Neutrophil (primary cell): ENCODE measurements around the gene PDE4A.
"Not testable (repeated sequence)": the region's sequence is repeated elsewhere in the genome, so short reads cannot be mapped to it uniquely, and the experiment has no call there.

Experiments used
- H3K27ac ChIP-seq: fragments of 200-600 bp; sonication (generic); 2 replicates; pipeline ENCODE4 v1.5.1; 2016; ENCODE audit warnings: mild to moderate bottlenecking, moderate library complexity
- H3K27me3 ChIP-seq: fragments of 200-600 bp; sonication (generic); 2 replicates; pipeline ENCODE4 v1.6.0; 2016; ENCODE audit warnings: mild to moderate bottlenecking
- H3K36me3 ChIP-seq: fragments of 200-600 bp; sonication (generic); 2 replicates; pipeline ENCODE4 v1.5.1; 2017
- H3K4me1 ChIP-seq, 2 experiments: fragments of 200-600 bp in 1 of 2; sonication (generic) in 1 of 2; 1 replicate in 1 of 2; 2 replicates in 1 of 2; pipeline versions ENCODE4 v1.5.1 to v1.6.1; 2013 to 2016; ENCODE audit warnings: low read depth in 1 of 2, low read length in 1 of 2, mild to moderate bottlenecking in 1 of 2, moderate library complexity in 1 of 2; ENCODE audit not compliant: control insufficient read depth in 1 of 2, insufficient read depth in 1 of 2
- H3K4me3 ChIP-seq, 2 experiments: fragments of 200-600 bp in 1 of 2; sonication (generic) in 1 of 2; 1 replicate in 1 of 2; 2 replicates in 1 of 2; pipeline ENCODE4 v1.5.1; 2013 to 2016; ENCODE audit warnings: low read depth in 1 of 2, low read length in 1 of 2, mild to moderate bottlenecking in 1 of 2, moderate library complexity in 1 of 2
- H3K9me3 ChIP-seq: fragments of 200-600 bp; sonication (generic); 2 replicates; pipeline ENCODE4 v1.5.1; 2016
- TF ChIP-seq, protein P1 (sequence below): fragments of 200-600 bp; sonication (generic); IDR thresholded peaks from 2 replicates; pipeline ENCODE4 v1.5.1; 2016; ENCODE audit warnings: antibody characterized with exemption

The PDE4A gene

DNA sequence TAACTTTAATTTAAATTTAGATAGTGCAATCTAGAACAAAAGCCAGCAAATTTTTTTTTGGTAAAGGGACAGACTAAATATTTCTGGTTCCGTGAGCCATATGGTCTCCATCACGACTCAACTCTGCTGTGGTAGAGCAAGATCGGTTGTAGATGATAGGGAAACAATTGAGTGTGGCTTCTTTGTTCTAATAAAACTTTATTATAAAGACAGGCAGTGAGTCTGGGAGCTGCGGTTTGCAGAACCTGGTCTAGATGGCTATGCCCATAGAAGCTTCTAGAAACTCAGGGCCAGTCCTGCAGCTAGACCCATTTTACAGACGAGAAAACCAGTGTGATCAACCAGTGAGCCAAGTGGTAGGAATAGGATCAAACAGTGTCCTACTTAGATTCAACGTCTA is 28.2 kb upstream of the PDE4A start:
- peaks cover 61% of the 10 kb centered on the region for H3K36me3 ChIP-seq

DNA sequence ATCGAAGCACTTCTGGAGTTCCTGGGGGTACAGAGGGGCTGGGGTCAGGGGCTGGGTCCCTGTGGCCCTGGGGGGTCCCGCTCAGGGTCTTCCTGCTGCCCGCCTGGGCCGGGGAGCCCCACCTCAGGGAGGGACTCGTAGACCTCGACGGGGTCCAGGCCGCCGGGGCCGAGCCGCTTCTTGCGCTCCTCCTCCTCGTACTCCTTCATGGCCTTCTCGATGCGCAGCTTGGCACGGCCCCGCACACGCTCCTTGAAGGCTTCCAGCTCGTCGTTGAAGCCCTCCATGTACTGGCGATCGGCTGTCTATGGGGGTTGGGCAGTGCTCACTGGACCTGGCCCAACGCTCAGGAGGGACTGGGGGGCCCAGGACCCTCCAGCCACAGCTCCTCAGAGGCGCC is 27.2 kb upstream of the PDE4A start:
- Histone ChIP-seq H3K4me3 (no peak overlapping the region), H3K27ac (no peak overlapping the region), H3K27me3 (no peaks in the 10 kb centered on the region), H3K36me3 (peaks cover 61% of the 10 kb centered on the region), H3K4me1 (peaks cover 0 to 6% of the 10 kb centered on the region in 2 experiments), H3K9me3 (no peaks in the 10 kb centered on the region)
- TF ChIP-seq, protein P1, sequence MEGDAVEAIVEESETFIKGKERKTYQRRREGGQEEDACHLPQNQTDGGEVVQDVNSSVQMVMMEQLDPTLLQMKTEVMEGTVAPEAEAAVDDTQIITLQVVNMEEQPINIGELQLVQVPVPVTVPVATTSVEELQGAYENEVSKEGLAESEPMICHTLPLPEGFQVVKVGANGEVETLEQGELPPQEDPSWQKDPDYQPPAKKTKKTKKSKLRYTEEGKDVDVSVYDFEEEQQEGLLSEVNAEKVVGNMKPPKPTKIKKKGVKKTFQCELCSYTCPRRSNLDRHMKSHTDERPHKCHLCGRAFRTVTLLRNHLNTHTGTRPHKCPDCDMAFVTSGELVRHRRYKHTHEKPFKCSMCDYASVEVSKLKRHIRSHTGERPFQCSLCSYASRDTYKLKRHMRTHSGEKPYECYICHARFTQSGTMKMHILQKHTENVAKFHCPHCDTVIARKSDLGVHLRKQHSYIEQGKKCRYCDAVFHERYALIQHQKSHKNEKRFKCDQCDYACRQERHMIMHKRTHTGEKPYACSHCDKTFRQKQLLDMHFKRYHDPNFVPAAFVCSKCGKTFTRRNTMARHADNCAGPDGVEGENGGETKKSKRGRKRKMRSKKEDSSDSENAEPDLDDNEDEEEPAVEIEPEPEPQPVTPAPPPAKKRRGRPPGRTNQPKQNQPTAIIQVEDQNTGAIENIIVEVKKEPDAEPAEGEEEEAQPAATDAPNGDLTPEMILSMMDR: no peak

More for the DNA sequence above, 28.2 kb upstream of the PDE4A start:
- Histone ChIP-seq H3K4me1 (peaks cover 0 to 6% of the 10 kb centered on the region in 2 experiments), H3K9me3 (no peaks in the 10 kb centered on the region), H3K4me3 (no peak overlapping the region), H3K27ac (no peak overlapping the region), H3K27me3 (no peaks in the 10 kb centered on the region)
- TF ChIP-seq, protein P1: no peak

DNA sequence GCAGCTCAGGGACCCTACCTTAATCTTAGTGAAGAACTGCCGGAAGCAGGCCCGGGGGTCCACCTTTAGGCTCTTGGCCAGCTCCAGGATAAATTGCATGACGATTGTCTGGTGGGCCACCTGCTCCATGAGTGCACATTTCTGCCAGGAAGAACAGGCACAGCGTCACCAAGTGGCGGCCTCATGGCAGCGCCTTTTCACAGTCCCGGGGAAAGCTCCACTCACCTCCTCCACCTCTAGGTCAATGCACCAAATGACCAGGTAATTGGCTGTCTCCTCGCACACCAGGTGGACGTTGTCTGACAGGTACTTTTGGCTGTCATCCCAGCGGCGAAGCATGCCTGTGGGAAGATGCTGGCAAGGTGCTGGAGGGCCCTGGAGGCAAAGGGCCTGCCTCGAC is 25.3 kb upstream of the PDE4A start:
- Histone ChIP-seq H3K4me1 (peaks cover 2% of the 10 kb centered on the region in 2 experiments), H3K27ac (no peak overlapping the region), H3K4me3 (no peak overlapping the region), H3K27me3 (no peaks in the 10 kb centered on the region), H3K36me3 (peaks cover 61% of the 10 kb centered on the region), H3K9me3 (no peaks in the 10 kb centered on the region)
- TF ChIP-seq, protein P1: no peak

DNA sequence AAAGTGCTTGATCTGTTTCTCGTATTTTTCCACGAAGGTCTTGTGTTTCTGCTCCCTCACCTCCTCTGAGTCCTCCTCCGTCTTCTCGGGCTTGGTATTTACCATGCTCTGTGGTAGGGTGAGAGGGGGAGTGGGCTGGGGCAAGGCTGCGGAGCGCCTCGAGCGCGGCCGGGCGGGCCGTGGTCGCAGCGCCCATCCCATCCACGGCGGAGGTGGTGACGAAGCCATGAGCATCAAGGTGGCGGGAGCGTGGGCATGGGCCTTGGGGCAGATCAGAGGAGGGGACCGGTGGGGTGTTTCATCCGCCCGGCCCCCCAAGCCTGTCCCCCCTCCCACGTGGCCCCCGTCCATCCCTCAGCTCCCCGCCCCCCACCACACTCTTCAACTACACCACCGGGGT is 24.9 kb upstream of the PDE4A start:
- H3K9me3 ChIP-seq: no peaks in the 10 kb centered on the region
- H3K27ac ChIP-seq: no peak overlapping the region
- peaks cover 6% of the 10 kb centered on the region in 2 experiments for H3K4me1 ChIP-seq
- TF ChIP-seq, protein P1: no peak
- no peak overlapping the region for H3K4me3 ChIP-seq
- H3K36me3 ChIP-seq: peaks cover 61% of the 10 kb centered on the region
- H3K27me3 ChIP-seq: no peaks in the 10 kb centered on the region

DNA sequence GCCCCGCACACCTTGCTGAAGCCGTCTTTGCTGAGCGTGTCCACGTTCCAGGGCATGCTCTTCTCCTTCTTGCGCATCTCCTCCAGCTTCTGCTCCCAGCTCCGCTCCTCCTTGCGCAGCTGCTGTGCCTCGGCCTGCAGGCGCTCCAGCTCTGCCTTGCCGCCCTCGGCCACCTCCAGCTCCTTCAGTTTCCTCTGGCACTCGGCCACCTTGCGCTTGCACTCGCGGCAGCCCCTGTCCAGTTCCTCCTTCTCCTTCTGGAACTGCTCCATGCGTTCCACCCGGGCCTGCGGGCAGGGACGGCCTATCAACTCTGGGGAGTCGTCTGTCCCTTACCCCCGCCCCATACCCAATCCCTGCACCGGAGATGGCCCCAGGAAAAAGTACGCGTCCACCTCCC is 24.4 kb upstream of the PDE4A start:
- H3K4me3 ChIP-seq: no peak overlapping the region
- peaks cover 59% of the 10 kb centered on the region for H3K36me3 ChIP-seq
- H3K27me3 ChIP-seq: no peaks in the 10 kb centered on the region
- H3K4me1 ChIP-seq: peaks cover 11% of the 10 kb centered on the region in 2 experiments
- TF ChIP-seq, protein P1: no peak
- no peak overlapping the region for H3K27ac ChIP-seq
- no peaks in the 10 kb centered on the region for H3K9me3 ChIP-seq

DNA sequence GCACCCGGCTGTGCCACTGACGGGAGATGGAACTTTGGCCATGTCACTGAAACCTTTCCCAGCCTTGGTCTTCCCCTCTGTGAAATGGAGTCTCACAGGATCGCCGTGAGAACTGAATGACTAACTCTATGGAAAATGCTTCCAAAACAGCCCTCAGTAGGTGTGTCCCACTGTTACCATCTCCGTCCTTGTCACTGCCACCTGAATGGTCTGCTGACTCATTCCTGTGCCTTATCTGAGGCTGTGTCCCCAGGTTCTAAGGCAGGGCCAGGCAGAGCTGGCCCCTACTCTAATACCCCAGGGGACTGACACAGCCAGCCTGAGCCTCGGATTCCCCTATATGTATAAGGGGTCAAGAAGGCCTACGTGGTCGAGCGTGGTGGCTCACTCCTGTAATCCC is 21.5 kb upstream of the PDE4A start:
- Histone ChIP-seq H3K36me3 (peaks cover 30% of the 10 kb centered on the region), H3K4me1 (peaks cover 34 to 36% of the 10 kb centered on the region in 2 experiments), H3K27ac (no peak overlapping the region), H3K27me3 (peaks cover 3% of the 10 kb centered on the region), H3K9me3 (no peaks in the 10 kb centered on the region), H3K4me3 (no peak overlapping the region)
- TF ChIP-seq, protein P1: no peak

DNA sequence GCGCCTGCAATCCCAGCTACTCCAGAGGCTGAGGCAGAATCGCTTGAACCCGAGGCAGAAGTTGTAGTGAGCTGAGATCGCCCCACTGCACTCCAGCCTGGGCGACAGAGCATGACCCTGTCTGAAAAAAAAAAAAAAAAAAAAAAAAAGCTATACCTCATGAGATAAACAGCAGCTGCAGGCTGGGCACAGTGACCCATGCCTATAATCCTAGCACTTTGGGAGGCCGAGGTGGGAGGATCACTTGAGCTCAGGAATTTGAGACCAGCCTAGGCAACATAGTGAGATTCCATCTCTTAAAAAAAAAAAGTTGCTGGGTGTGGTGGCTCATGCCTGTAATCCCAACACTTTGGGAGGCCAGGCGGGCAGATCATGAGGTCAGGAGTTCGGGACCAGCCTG is 21.0 kb upstream of the PDE4A start:
- H3K4me3 ChIP-seq, H3K27me3 ChIP-seq, H3K9me3 ChIP-seq, H3K27ac ChIP-seq: not testable (repeated sequence)
- peaks cover 25% of the 10 kb centered on the region for H3K36me3 ChIP-seq
- peaks cover 40 to 41% of the 10 kb centered on the region in 2 experiments for H3K4me1 ChIP-seq
